Spleen (tissue), 11 donors: ENCODE results near the gene COL19A1. TPM values are rescaled to one million over a fixed set of nuclear protein-coding genes. Genes with fewer than 3 reads are reported as not detected.

Experiments used
- DNase-seq: peaks from one replicate; pipeline ENCODE4 v3.0.0-alpha.2; 2020
- H3K27ac ChIP-seq, 8 donors: fragments of 200-600 bp; sonication (generic) in 7 of 8; 1 replicate in 4 of 8; 2 replicates in 4 of 8; pipeline versions ENCODE4 v1.5.0 to v1.8.0; 2016 to 2021; ENCODE audit warnings: inconsistent platforms in 4 of 8, mild to moderate bottlenecking in 4 of 8, moderate library complexity in 1 of 8
- H3K27me3 ChIP-seq, 7 donors: fragments of 200-600 bp; sonication (generic) in 6 of 7; replicated peaks in 1 of 7; 1 replicate in 4 of 7; 2 replicates in 3 of 7; pipeline versions ENCODE4 v1.5.0 to v1.8.0; 2016 to 2021; ENCODE audit warnings: inconsistent platforms in 3 of 7, mild to moderate bottlenecking in 1 of 7
- H3K36me3 ChIP-seq, 6 donors: fragments of 200-600 bp; sonication (generic) in 5 of 6; 1 replicate in 4 of 6; 2 replicates in 2 of 6; pipeline versions ENCODE4 v1.5.0 to v1.8.0; 2016 to 2021; ENCODE audit warnings: inconsistent platforms in 2 of 6
- H3K4me1 ChIP-seq, 6 donors: fragments of 200-600 bp; sonication (generic) in 5 of 6; 1 replicate in 3 of 6; 2 replicates in 3 of 6; pipeline versions ENCODE4 v1.5.0 to v1.8.0; 2016 to 2021; ENCODE audit warnings: inconsistent platforms in 3 of 6
- H3K4me3 ChIP-seq, 8 donors: fragments of 200-600 bp; sonication (generic) in 7 of 8; 1 replicate in 4 of 8; 2 replicates in 4 of 8; pipeline versions ENCODE4 v1.5.0 to v1.8.0; 2016 to 2021; ENCODE audit warnings: inconsistent platforms in 4 of 8, mild to moderate bottlenecking in 4 of 8, moderate library complexity in 2 of 8
- H3K9me3 ChIP-seq, 8 donors: fragments of 200-600 bp; sonication (generic) in 7 of 8; 1 replicate in 4 of 8; 2 replicates in 4 of 8; pipeline versions ENCODE4 v1.5.0 to v1.8.0; 2016 to 2021; ENCODE audit warnings: inconsistent platforms in 4 of 8
- CTCF ChIP-seq, 11 experiments: fragments of 200-600 bp in 7 of 11; fragments of 450-650 bp in 4 of 11; sonication (generic) in 4 of 11; IDR thresholded peaks in 8 of 11; conservative IDR thresholded peaks in 3 of 11; 1 replicate in 7 of 11; 2 replicates in 4 of 11; pipeline versions ENCODE4 v1.4.0 to v1.8.0; 2016 to 2021; ENCODE audit warnings: antibody characterized with exemption in 11 of 11, inconsistent platforms in 4 of 11, mild to moderate bottlenecking in 1 of 11
- POLR2A ChIP-seq, 3 donors: fragments of 450-650 bp; IDR thresholded peaks; one replicate each; pipeline ENCODE4 v1.5.1; 2017; ENCODE audit warnings: antibody characterized with exemption in 3 of 3, mild to moderate bottlenecking in 1 of 3
- POLR2AphosphoS5 ChIP-seq, 3 donors: sonication (generic); formaldehyde crosslinking; IDR thresholded peaks; one replicate each; pipeline ENCODE4 v1.5.1; 2017; ENCODE audit warnings: antibody characterized with exemption in 3 of 3
- WGBS, 5 donors: extraction: QIAGEN DNeasy Blood & Tissue Kit in 3 of 5; methylation state at CpG; one replicate each; pipeline versions ENCODE4 v1.1.5 to v1.1.7; 2013 to 2018; 5-methylcytosine and 5-hydroxymethylcytosine counted together
- intact Hi-C: fragments of 100-400 bp; cut with DNase I; formaldehyde crosslinking; loops from one replicate; pipeline ENCODE4 v1.15.0; 2023; ENCODE audit warnings: low total_unique reads
- polyA plus RNA-seq, 3 donors: library from polyadenylated mRNA; stranded (reverse); fragments of 200-250 nt; gene quantifications; one replicate each; pipeline ENCODE4 v1.2.1, GENCODE V29; 2013
- total RNA-seq, 7 donors: library from RNA; depleted of rRNA in 3 of 7; stranded (reverse); fragments of >200 nt in 3 of 7; fragmentation: NEBNext Ultra II Directional in 4 of 7; extraction: Animal tissue kit (Norgen Biotek cat#: 25700) in 4 of 7; gene quantifications; one replicate each; pipeline versions ENCODE4 v1.1.0 to v1.2.1, GENCODE V29; 2016 to 2021
- donor health status: healthy with polysubstance abuse.
- donor health status: DM: no; HTN: no; CAD: no; lungs with moderate emphysema.
- donor health status: DM: no; HTN: no; CAD: no.
- donor health status: Bipolar disorder and iron deficiency.
- donor health status: healthy.
- donor health status: DM: no; HTN: no; CAD: no.
- donor health status: DM: yes; HTN: yes; CAD: no.

Gene COL19A1
- total and polyA plus RNA-seq, 10 donors, result 0.48 to 14.5 (median 10.2) TPM

- no peak overlapping the region for H3K4me3 ChIP-seq
- no peak overlapping the region for H3K27ac ChIP-seq
- no peaks in the 10 kb centered on the region for H3K27me3 ChIP-seq
- 68 to 82% (median 76%) methylated on average over 2 of the region's 2 CpGs for WGBS, 5 donors
- peaks cover 0 to 6% (median 0%) of the 10 kb centered on the region in 8 donors for H3K9me3 ChIP-seq
- intact Hi-C loops, result no loop called here
- no peak for DNase-seq
- H3K4me1 ChIP-seq, result no peaks in the 10 kb centered on the region
- no peak for TF ChIP-seq POLR2A (IDR thresholded peaks at IDR 0.05)
- no peak for TF ChIP-seq POLR2AphosphoS5 (IDR thresholded peaks at IDR 0.05)
- TF ChIP-seq CTCF (IDR thresholded peaks at IDR 0.05 in 8 of 11, conservative IDR thresholded peaks at IDR 0.05 in 3 of 11), result no peak
- H3K36me3 ChIP-seq, result peaks cover 0 to 32% (median 0%) of the 10 kb centered on the region in 6 donors
These were observed 309.4 kb downstream of the COL19A1 start for GRCh38 chr6:70175770-70176169.

GRCh38 chr6:70176842-70177550 lies 310.6 kb downstream of the COL19A1 start:
- peaks cover 0 to 6% (median 0%) of the 10 kb centered on the region in 8 donors for H3K9me3 ChIP-seq
- intact Hi-C loops, result no loop called here
- H3K4me1 ChIP-seq, result no peaks in the 10 kb centered on the region
- no peak overlapping the region for H3K4me3 ChIP-seq
- no peak for DNase-seq
- no peak for TF ChIP-seq POLR2AphosphoS5 (IDR thresholded peaks at IDR 0.05)
- H3K27ac ChIP-seq, result no peak overlapping the region
- H3K27me3 ChIP-seq, result no peaks in the 10 kb centered on the region
- WGBS, 5 donors, result 77 to 88% (median 81%) methylated on average over 3 of the region's 3 CpGs
- H3K36me3 ChIP-seq, result peaks cover 0 to 32% (median 0%) of the 10 kb centered on the region in 6 donors

- DNase-seq, result no peak
- Histone ChIP-seq H3K9me3 (peaks cover 0 to 6% (median 0%) of the 10 kb centered on the region in 8 donors), H3K27me3 (no peaks in the 10 kb centered on the region), H3K27ac (no peak overlapping the region), H3K4me1 (no peaks in the 10 kb centered on the region), H3K4me3 (no peak overlapping the region), H3K36me3 (peaks cover 0 to 32% (median 0%) of the 10 kb centered on the region in 6 donors)
- no peak for TF ChIP-seq POLR2A (IDR thresholded peaks at IDR 0.05)
- no peak for TF ChIP-seq POLR2AphosphoS5 (IDR thresholded peaks at IDR 0.05)
- TF ChIP-seq CTCF (IDR thresholded peaks at IDR 0.05 in 8 of 11, conservative IDR thresholded peaks at IDR 0.05 in 3 of 11), result no peak
- intact Hi-C loops, result no loop called here
- 85 to 100% (median 90%) methylated on average over 2 of the region's 2 CpGs for WGBS, 5 donors
These were observed 314.0 kb downstream of the COL19A1 start for GRCh38 chr6:70180183-70180900.

- no peak for DNase-seq
- 36 to 59% (median 44%) methylated on average over 1 of the region's 1 CpG for WGBS, 5 donors
- peaks cover 0 to 6% (median 0%) of the 10 kb centered on the region in 8 donors for H3K9me3 ChIP-seq
- H3K27me3 ChIP-seq, result no peaks in the 10 kb centered on the region
- no peak overlapping the region for H3K27ac ChIP-seq
- H3K4me1 ChIP-seq, result no peaks in the 10 kb centered on the region
- intact Hi-C loops, result no loop called here
- H3K4me3 ChIP-seq, result no peak overlapping the region
- peaks cover 0 to 32% (median 0%) of the 10 kb centered on the region in 6 donors for H3K36me3 ChIP-seq
- TF ChIP-seq CTCF (IDR thresholded peaks at IDR 0.05 in 8 of 11, conservative IDR thresholded peaks at IDR 0.05 in 3 of 11) (no peak), POLR2A (IDR thresholded peaks at IDR 0.05) (no peak), POLR2AphosphoS5 (IDR thresholded peaks at IDR 0.05) (no peak)
These were observed 314.7 kb downstream of the COL19A1 start for GRCh38 chr6:70180901-70181599.
